ENCODE data around the gene KCNE4.

GRCh38 chr2:223043164-223043941 is 8.6 kb upstream of the KCNE4 start:
- TF ChIP-seq CREB1 (IDR thresholded peaks at IDR 0.05; ENCODE audit: low read depth) (no peak), REST (IDR thresholded peaks at IDR 0.05; ENCODE audit: low read depth) (no peak), CEBPB (IDR thresholded peaks at IDR 0.05) (no peak), EP300 (IDR thresholded peaks at IDR 0.05; ENCODE audit: borderline replicate concordance) (no peak), YY1 (IDR thresholded peaks at IDR 0.05; ENCODE audit: low read depth) (no peak), NFIC (IDR thresholded peaks at IDR 0.05) (no peak), MAX (IDR thresholded peaks at IDR 0.05) (no peak), TEAD4 (IDR thresholded peaks at IDR 0.05) (no peak), RAD21 (IDR thresholded peaks at IDR 0.05; ENCODE audit: low read depth) (no peak), EGR1 (IDR thresholded peaks at IDR 0.05) (no peak), TCF12 (IDR thresholded peaks at IDR 0.05; ENCODE audit: low read depth) (no peak), TAF1 (IDR thresholded peaks at IDR 0.05; ENCODE audit: low read depth) (no peak), ZBTB7A (IDR thresholded peaks at IDR 0.05; ENCODE audit: low read depth) (no peak), USF1 (IDR thresholded peaks at IDR 0.05) (no peak)

Measured in Ishikawa (cell line).